ENCODE data around the gene COL27A1.

- TF ChIP-seq POLR2AphosphoS5 (IDR thresholded peaks at IDR 0.05; ENCODE audit: low read depth, low read length) (no peak), TAF1 (IDR thresholded peaks at IDR 0.05; ENCODE audit: borderline replicate concordance, low read depth, low read length) (no peak)
These were observed 75.9 kb downstream of the COL27A1 start for GRCh38 chr9:114231273-114231672.

Data from GM12892 (cell line).